Islet of Langerhans (tissue), 1 donor: ENCODE results near the gene CILP2.
A peak's percentile ranks its signal among the peaks of the same experiment; 100 is the strongest.

Experiments used
- FAIRE-seq: peaks from one replicate; lab custom pipeline; 2011; peaks lifted over from hg19 to GRCh38; lab: Jason Lieb, UNC

CILP2 gene

GRCh38 chr19:19538061-19538784 is at the start of gene CILP2:
Gene CILP2, plus strand, starts transcription at chr19:19538265. Its CDS starts 85 bp downstream, at chr19:19538350.
- no peak for FAIRE-seq

- peak; percentile 98 for FAIRE-seq
Measured at GRCh38 chr19:19488875-19489690, 49.0 kb upstream of the CILP2 start.

GRCh38 chr19:19489804-19490204 is 48.3 kb upstream of the CILP2 start:
- FAIRE-seq, result no peak

- peak; percentile 97 for FAIRE-seq
Measured at GRCh38 chr19:19490214-19490968, 47.7 kb upstream of the CILP2 start.

- FAIRE-seq, result no peak
Measured at GRCh38 chr19:19491321-19492025, 46.6 kb upstream of the CILP2 start.

GRCh38 chr19:19492026-19492610 is 45.9 kb upstream of the CILP2 start:
- FAIRE-seq, result no peak

- no peak for FAIRE-seq
Measured at GRCh38 chr19:19493841-19494546, 44.1 kb upstream of the CILP2 start.

- no peak for FAIRE-seq
Measured at GRCh38 chr19:19495614-19496603, 42.2 kb upstream of the CILP2 start.

- FAIRE-seq, result no peak
Measured at GRCh38 chr19:19498255-19498991, 39.6 kb upstream of the CILP2 start.

GRCh38 chr19:19499272-19499995 is 38.6 kb upstream of the CILP2 start:
- no peak for FAIRE-seq

GRCh38 chr19:19500975-19501644 is 37.0 kb upstream of the CILP2 start:
- FAIRE-seq, result no peak

- no peak for FAIRE-seq
Measured at GRCh38 chr19:19501798-19502197, 36.3 kb upstream of the CILP2 start.

- no peak for FAIRE-seq
Measured at GRCh38 chr19:19502281-19502680, 35.8 kb upstream of the CILP2 start.

GRCh38 chr19:19502808-19503602 is 35.1 kb upstream of the CILP2 start:
- FAIRE-seq, result no peak

GRCh38 chr19:19504754-19505668 is 33.1 kb upstream of the CILP2 start:
- no peak for FAIRE-seq
